Cardiac septum (tissue), 1 donor: ENCODE measurements around the gene PRR5L. TPM values are rescaled to one million over a fixed set of nuclear protein-coding genes. Genes with fewer than 3 reads are reported as not detected.
"Not testable (repeated sequence)": the region's sequence is repeated elsewhere in the genome, so short reads cannot be mapped to it uniquely, and the experiment has no call there.

Experiments used
- DNase-seq: peaks from one replicate; pipeline ENCODE4 v3.0.0-alpha.2; 2020; ENCODE audit warnings: low spot score
- intact Hi-C: fragments of 100-400 bp; cut with DNase I; formaldehyde crosslinking; loops from one replicate; pipeline ENCODE4 v1.14.0; 2022
- total RNA-seq: library from RNA; stranded (reverse); fragmentation: NEBNext Ultra II Directional; extraction: Animal tissue kit (Norgen Biotek cat#: 25700); gene quantifications from one replicate; pipeline ENCODE4 v1.2.1, GENCODE V29; 2021
- donor health status: DM: no; HTN: no; CAD: no.

PRR5L gene
- total RNA-seq, 1 donor from 2014 or later = 4.0 TPM

- intact Hi-C loops = no loop called here
- DNase-seq = no peak
These were observed 170.9 kb downstream of the PRR5L start for GRCh38 chr11:36467012-36467411.

GRCh38 chr11:36467916-36468315 lies 171.8 kb downstream of the PRR5L start:
- intact Hi-C loops = no loop called here
- no peak for DNase-seq

DNA sequence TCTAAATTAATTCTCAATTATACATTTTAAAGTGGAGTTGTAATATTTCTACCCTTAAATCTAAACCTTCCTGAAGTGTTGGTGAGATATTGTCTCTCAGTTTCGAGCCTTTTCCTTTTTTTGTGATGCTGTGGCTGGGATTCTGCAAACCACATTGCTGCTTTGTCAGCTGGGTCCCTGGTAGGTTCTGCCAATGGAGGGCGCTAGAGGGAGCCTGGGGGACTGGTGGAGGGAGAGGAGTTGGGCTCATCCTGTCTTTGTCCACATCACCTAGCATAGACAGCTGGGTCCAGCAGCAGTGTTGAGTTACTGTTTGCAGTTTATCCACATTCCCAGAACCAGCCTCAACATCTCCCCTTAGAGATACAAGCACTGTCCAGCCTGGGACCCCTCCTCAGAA lies 173.0 kb downstream of the PRR5L start:
- DNase-seq = no peak
- intact Hi-C loops = no loop called here

DNA sequence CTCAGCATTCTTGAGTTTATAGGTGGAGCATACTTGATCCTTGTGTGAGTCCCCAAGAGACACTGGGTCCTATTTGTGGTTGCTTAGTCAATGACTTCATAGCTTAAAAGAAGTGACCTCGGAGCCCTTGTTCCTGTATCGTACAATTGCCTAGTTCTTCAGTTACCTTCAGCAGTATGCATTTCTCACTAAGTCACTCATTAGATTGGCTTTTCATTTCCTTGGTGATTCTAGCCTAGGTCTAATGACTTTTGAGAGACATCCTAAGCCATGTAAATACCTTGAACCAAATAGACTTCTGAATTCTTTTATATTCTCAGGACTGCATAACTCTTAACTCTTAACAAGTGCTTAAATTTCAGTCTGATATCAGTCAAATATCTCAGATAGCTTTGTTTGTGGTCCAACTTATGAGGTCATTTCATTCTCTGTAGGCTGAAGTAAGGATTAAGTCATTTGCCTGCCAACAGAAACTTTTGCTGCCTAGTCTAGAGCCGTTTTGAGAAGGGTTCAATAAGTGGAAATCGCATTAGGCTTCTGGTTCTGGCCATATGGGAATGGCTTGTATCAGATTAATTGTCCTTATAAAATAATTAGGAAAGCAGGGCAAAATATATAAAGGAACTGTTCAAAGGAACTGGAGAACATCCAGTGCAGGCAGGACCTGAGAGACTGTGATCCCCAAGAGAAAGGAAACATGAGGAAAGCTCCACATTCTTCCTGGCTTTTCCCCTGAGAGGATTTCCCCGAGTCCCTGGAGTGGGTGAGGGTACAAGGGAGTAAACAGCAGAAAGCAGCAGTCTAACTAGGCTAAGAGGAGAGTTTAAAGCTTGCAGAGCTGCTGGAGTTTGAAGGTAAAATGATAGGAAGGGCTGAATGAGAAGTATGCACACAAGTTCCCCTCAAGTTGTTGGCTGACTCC lies 174.1 kb downstream of the PRR5L start:
- no peak for DNase-seq
- intact Hi-C loops = no loop called here

DNA sequence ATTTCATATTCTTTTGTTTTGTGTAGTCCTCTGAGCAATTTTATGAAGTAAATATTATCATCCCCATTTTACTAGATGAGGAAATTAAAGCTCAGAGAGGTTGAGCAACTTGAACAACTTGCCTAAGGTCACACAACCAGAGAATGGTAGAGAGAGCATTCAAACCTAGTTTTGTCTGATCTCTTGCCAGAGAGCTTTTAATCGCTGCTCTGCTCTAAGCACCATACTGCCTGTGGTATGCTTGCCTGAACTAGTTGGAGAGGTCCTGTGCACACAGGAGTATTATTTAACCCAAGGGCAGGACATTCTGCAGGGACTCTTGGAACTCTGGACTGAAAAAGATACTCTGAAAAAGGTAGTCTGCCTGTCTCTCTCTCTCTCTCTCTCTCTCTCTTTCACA lies 175.5 kb downstream of the PRR5L start:
- intact Hi-C loops = no loop called here
- no peak for DNase-seq

GRCh38 chr11:36475192-36475591 lies 179.1 kb downstream of the PRR5L start:
- DNase-seq = no peak
- intact Hi-C loops = no loop called here

DNA sequence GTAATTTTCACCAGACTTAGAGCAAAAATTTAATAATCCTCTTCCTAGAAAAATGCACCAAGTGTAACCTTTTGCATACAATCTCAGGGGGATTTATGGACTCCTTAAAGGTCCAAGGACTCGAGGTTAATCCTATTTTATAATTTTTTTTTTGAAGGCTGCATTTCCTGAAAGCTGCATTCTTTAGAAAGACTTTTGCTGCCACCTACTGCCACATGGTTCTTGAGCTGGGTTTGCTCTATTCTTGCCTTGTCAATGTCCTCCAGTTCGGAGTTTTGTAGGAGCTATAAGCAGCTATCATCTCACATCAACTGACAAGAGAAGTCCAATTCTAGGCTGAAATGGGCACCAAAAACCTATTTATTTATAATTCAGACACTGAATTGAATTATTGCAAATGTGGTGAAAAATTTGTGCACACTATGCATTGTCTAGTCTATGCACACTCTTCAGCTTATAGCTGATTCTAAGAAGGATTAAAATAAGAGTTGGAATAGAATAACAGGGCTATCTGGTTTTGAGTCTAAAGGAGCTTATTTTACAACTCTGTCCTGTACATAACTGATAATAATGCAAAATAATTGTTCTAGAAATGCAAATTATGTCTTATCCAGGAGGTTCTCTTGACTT lies 182.7 kb downstream of the PRR5L start:
- no peak for DNase-seq
- intact Hi-C loops = loop anchor here (2.0 kb wide), 1 partner anchor 186 kb away; no protein-coding TSS in a partner anchor

GRCh38 chr11:36480833-36481232 lies 184.7 kb downstream of the PRR5L start:
- intact Hi-C loops = no loop called here
- no peak for DNase-seq

DNA sequence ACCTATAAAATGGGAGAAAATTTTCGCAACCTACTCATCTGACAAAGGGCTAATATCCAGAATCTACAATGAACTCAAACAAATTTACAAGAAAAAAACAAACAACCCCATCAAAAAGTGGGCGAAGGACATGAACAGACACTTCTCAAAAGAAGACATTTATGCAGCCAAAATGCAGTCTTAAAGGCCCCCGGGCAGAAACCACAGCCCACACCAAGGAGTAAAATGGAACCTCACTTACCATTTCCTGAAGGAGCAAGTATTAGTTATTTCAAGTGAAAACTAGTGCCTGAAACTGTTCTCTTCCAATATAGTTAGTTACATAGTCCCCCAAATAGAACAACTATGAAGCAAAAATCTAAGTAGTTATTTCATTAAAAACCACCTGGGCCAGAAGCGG lies 187.0 kb downstream of the PRR5L start:
- DNase-seq, intact Hi-C loops: not testable (repeated sequence)

DNA sequence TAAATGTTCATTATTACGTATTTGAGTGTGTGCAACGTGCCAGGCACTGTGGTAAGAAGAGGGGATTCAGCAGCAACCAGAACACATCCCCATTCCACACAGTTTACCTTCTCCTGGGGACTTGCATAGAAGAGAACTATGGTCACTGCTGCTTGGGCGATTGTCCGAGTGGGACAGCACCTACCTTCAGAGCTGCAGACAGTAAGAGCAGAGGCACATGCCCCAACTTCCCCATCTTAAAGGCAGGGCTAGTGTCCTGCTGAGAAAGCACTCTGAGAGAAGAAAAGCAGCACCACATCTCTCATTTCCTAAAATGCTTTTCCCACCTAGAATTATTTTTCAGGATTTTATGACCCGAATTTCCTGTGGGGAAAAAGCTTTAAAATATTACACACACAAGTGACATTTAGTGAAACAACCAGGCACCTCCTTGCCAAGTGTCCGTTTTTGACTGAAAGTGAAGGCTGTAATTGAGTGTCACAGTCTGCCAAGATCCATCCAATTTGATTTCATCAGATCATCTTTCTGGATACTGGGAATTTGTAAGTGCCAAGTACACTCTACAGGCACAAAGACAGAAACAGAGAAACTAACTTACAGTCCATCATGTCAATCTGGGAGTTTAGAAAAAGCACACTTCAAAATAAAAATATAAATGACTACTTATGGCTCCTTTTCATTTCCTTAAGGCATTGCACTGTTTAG lies 189.4 kb downstream of the PRR5L start:
- no peak for DNase-seq
- intact Hi-C loops = no loop called here

DNA sequence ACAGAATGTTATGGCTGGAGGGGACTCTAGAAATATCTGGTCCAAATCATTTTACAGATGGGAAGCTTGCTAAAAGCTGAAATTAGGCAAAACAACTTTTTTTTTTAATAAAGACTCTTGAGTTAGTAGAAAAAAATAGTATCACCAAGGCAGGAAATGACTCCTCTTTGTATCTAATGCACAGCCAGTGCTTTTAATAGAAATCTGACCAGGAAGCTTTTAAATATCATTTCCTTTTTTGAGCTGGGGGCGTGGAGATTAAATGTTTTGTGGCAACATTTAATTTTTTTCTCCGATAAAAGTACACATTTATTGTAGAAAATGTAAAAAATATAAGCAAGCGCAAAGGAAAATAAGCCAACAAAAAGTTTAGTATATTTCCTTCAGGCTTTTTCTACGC lies 191.5 kb downstream of the PRR5L start:
- DNase-seq = no peak
- intact Hi-C loops = no loop called here

DNA sequence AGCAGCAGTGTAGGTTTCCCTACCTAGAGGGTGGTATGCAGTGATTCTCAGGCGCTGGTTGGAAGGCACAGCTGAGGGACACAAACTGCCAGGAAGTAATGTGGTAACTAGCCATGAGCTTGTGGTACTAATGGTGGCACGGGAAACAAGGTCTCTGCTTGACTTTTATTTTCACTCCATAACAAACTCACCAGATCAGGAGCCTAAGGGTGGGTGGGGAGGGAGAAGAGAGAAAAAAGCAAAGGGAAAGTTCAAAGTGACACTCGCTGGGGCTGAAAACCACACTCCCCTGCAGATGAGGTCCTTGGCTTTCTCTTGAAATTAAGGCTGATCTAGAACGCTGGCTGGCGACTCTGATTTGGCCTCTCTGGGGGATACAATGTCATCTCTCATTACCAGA lies 192.0 kb downstream of the PRR5L start:
- intact Hi-C loops = no loop called here
- no peak for DNase-seq

DNA sequence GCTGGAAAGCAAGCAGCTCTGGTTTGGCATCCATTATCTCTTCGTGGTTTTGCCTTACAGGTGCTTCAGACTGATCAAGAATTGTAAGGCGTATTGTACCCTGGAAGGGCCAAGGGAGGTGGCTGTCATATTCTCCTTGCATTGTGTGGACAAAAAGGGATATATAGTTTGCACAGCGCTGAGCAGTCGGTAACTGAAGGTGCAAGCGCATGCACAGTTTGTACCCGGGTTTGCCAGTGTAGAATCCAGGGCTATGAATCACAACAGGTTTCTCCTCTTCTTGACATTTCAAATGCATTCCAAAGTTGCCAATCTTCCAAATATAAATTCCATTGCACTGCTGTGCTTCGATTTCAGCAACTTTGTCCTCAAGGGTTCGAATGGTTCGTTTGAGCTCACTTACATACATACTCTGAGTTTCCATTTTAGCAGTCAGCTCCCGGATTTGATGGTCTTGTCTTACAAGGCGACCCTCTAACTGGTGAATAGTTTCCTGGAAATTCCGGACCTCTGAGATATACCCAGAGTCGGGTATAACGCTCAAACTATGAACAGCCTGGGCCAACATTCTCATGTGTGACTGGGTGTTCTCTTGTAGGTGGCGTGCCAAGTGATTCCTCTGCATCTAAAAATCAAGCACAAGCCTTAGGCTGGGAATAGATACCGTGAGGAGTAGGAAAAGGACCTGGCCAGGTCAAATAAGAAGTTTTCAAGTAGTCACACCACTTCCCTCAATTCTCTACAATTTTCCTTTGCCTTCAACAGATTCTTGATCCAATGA lies 194.1 kb downstream of the PRR5L start:
- no peak for DNase-seq
- intact Hi-C loops = loop anchor here (5.0 kb wide), 1 partner anchor 198 kb away; no protein-coding TSS in a partner anchor

DNA sequence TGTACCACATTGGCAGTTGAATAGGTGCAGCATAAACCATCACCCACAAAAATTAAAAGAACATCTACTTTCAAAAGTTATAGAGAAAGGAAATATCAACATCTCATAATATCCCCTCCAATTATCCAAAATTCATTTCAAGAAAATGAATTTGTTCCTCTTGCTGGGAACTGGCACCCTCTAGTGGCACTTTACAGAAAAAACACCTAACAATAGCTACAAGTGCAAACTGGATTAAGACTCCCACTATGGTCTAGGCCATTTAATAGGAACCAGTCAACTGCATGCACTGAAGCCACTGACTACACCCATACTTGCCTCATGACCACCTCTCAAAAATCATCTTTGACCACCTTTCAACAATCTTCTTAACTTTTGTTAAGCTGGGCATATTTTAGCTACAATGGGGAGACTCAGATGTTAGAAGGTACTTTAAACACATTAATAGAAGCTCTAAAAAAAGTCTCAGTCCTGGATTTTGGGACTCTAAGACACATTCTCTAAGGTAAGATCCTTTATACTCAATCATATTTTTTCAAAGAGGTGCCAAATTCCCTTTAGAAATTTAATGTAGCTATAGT lies 196.7 kb downstream of the PRR5L start:
- intact Hi-C loops = loop anchor here (5.0 kb wide), 1 partner anchor 201 kb away; no protein-coding TSS in a partner anchor
- DNase-seq = no peak

- no peak for DNase-seq
- intact Hi-C loops = loop anchor here (5.0 kb wide), 1 partner anchor 201 kb away; no protein-coding TSS in a partner anchor
These were observed 197.2 kb downstream of the PRR5L start for GRCh38 chr11:36493332-36493731.

- no peak for DNase-seq
- intact Hi-C loops = no loop called here
These were observed 202.6 kb downstream of the PRR5L start for GRCh38 chr11:36498721-36499120.

DNA sequence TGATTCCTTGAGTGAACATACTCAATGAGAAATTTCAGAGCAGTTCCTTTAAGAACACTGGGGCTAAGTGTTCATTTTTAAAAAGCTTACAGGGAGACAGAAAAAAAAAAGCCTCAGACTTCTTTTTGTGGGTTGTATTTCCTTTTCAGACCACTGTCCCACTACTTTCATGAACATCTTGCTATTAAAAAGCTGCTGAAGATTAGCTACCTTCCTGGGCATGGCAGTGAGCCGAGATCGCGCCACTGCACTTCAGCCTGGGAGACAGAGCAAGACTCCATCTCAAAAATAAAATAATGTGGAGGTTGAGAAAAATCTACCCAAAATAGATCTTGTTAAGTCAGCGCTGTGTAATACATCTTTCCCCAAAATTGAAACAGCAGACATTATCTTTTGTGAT lies 203.2 kb downstream of the PRR5L start:
- DNase-seq = no peak
- intact Hi-C loops = no loop called here

- intact Hi-C loops = loop anchor here (1.0 kb wide), 1 partner anchor 9 kb away; no protein-coding TSS in a partner anchor
- DNase-seq = no peak
These were observed 204.2 kb downstream of the PRR5L start for GRCh38 chr11:36500315-36500721.

DNA sequence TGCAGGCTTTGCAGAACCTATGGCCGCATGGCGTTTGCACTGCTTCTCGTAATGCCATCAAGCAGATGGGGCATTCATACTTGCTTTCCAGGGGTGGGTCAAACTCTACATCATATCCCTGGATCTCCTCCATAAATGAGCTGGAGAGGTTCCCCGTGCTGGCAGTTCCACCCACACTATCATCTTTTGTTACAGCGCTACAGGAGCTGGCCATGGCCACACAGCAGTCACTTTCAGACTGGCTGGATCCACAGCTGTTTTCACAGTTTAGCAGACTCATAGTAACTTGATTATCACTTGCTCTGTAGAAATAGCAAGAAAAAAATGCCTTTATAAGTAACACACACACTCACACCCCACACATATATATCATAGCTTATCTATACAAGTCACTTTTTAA lies 205.1 kb downstream of the PRR5L start:
- intact Hi-C loops = no loop called here
- DNase-seq = no peak
